Hepatic stellate cell (primary cell): ENCODE results near the gene BTBD18.

Source experiments
- DNase-seq: peaks from one replicate; pipeline ENCODE4 v3.0.0; 2011; ENCODE audit warnings: low spot score

The BTBD18 gene

GRCh38 chr11:57751676-57752253, at the start of gene BTBD18:
TSS of gene BTBD18 (minus strand) at chr11:57751819. CDS start at chr11:57751188, 631 bp downstream.
- DNase-seq = peak; percentile 57

GRCh38 chr11:57801183-57801485, 49.5 kb upstream of the BTBD18 start:
- DNase-seq = no peak

- DNase-seq = peak; percentile 61
Measured at GRCh38 chr11:57800444-57801182, 49.0 kb upstream of the BTBD18 start.

GRCh38 chr11:57798905-57799559, 47.4 kb upstream of the BTBD18 start:
- DNase-seq = no peak

GRCh38 chr11:57793351-57794115, 41.9 kb upstream of the BTBD18 start:
- no peak for DNase-seq

GRCh38 chr11:57792870-57793269, 41.3 kb upstream of the BTBD18 start:
- no peak for DNase-seq

GRCh38 chr11:57792060-57792541, 40.5 kb upstream of the BTBD18 start:
- DNase-seq = no peak

GRCh38 chr11:57791321-57792059, 39.9 kb upstream of the BTBD18 start:
- DNase-seq = no peak

GRCh38 chr11:57788703-57789088, 37.1 kb upstream of the BTBD18 start:
- no peak for DNase-seq

- DNase-seq = no peak
Measured at GRCh38 chr11:57787920-57788702, 36.5 kb upstream of the BTBD18 start.

- DNase-seq = no peak
Measured at GRCh38 chr11:57787006-57787604, 35.5 kb upstream of the BTBD18 start.

- no peak for DNase-seq
Measured at GRCh38 chr11:57786436-57786835, 34.8 kb upstream of the BTBD18 start.

GRCh38 chr11:57785072-57785471, 33.5 kb upstream of the BTBD18 start:
- DNase-seq = no peak

- no peak for DNase-seq
Measured at GRCh38 chr11:57781529-57781943, 29.9 kb upstream of the BTBD18 start.

GRCh38 chr11:57779276-57779675, 27.7 kb upstream of the BTBD18 start:
- no peak for DNase-seq

- peak; percentile 86 for DNase-seq
Measured at GRCh38 chr11:57778318-57779037, 26.9 kb upstream of the BTBD18 start.

GRCh38 chr11:57777969-57778317, 26.3 kb upstream of the BTBD18 start:
- no peak for DNase-seq

- DNase-seq = no peak
Measured at GRCh38 chr11:57776577-57777210, 25.1 kb upstream of the BTBD18 start.

GRCh38 chr11:57776031-57776521, 24.5 kb upstream of the BTBD18 start:
- no peak for DNase-seq
